ENCODE results near the gene GRIFIN.

- TF ChIP-seq CTCF (optimal IDR thresholded peaks at IDR 0.05 in 1 of 3, IDR thresholded peaks at IDR 0.05 in 1 of 3, conservative IDR thresholded peaks at IDR 0.05 in 1 of 3; ENCODE audit: extremely low read depth in 1 of 3, insufficient read depth in 2 of 3, low read length in 3 of 3) (no peak), EZH2 (IDR thresholded peaks at IDR 0.05; ENCODE audit: low read length) (no peak)
Measured at GRCh38 chr7:2475678-2476015, 551 bp downstream of the GRIFIN start.
